PC-3 (cell line): ENCODE results near the gene NBAS. TPM values are rescaled to one million over a fixed set of nuclear protein-coding genes. Genes with fewer than 3 reads are reported as not detected.

Experiments used
- ATAC-seq: fragments of 200-7000 bp; cut with Tn5 transposase; 2 replicates; pipeline ENCODE4 v1.9.1; 2020; ENCODE audit warnings: mild to moderate bottlenecking, moderate library complexity
- BruUV-seq: library from RNA; stranded (reverse); fragments of 400-500 nt; replicated peaks from 2 replicates; lab custom pipeline; 2021; lab: Mats Ljungman, UMichigan
- CTCF ChIA-PET: fragments of 300-600 bp; sonication (Branson Sonifier 250); formaldehyde crosslinking; loops from one replicate; lab custom pipeline; 2022; ENCODE audit warnings: antibody characterized with exemption; lab: Charles Lee
- POLR2A ChIA-PET: fragments of 300-600 bp; sonication (Branson Sonifier 250); formaldehyde crosslinking; loops from one replicate; lab custom pipeline; 2022; ENCODE audit warnings: antibody characterized with exemption; ENCODE audit not compliant: unreplicated experiment; lab: Charles Lee
- DNase-seq: peaks from one replicate; pipeline ENCODE4 v3.0.0-alpha.2; 2015
- H2AFZ ChIP-seq: fragments of 300-600 bp; sonication (generic); 2 replicates; pipeline ENCODE4 v1.6.0; 2016; ENCODE audit warnings: antibody characterized with exemption, low read length
- H3F3A ChIP-seq: fragments of 300-600 bp; sonication (generic); one replicate; pipeline ENCODE4 v1.6.0; 2017; ENCODE audit warnings: antibody characterized with exemption, low read length, control low read depth, mild to moderate bottlenecking; ENCODE audit not compliant: unreplicated experiment
- H3K27ac ChIP-seq: fragments of 300-600 bp; sonication (generic); 2 replicates; pipeline ENCODE4 v1.5.1; 2016; ENCODE audit warnings: mild to moderate bottlenecking, low read length
- H3K27me3 ChIP-seq: fragments of 300-600 bp; sonication (generic); 2 replicates; pipeline ENCODE4 v1.6.1; 2016; ENCODE audit warnings: low read length, mixed read lengths
- H3K36me3 ChIP-seq: fragments of 300-600 bp; sonication (generic); 2 replicates; pipeline ENCODE4 v1.6.1; 2016; ENCODE audit warnings: low read depth, mixed run types, low read length, mixed read lengths
- H3K4me1 ChIP-seq: fragments of 300-600 bp; sonication (generic); 2 replicates; pipeline ENCODE4 v1.5.1; 2016; ENCODE audit warnings: low read length; ENCODE audit not compliant: insufficient read depth
- H3K4me2 ChIP-seq: fragments of 300-600 bp; sonication (generic); 2 replicates; pipeline ENCODE4 v1.6.0; 2016; ENCODE audit warnings: low read length
- H3K4me3 ChIP-seq: fragments of 300-600 bp; sonication (generic); 2 replicates; pipeline ENCODE4 v1.5.1; 2016; ENCODE audit warnings: mild to moderate bottlenecking, low read length, mixed read lengths
- H3K79me2 ChIP-seq: fragments of 300-600 bp; sonication (generic); 2 replicates; pipeline ENCODE4 v1.6.1; 2017; ENCODE audit warnings: low read length, mixed read lengths
- H3K9ac ChIP-seq: fragments of 300-600 bp; sonication (generic); 2 replicates; pipeline ENCODE4 v1.6.0; 2016; ENCODE audit warnings: mild to moderate bottlenecking, low read length
- H3K9me2 ChIP-seq: fragments of 300-600 bp; sonication (generic); replicated peaks from 2 replicates; pipeline ENCODE4 v1.6.1; 2016; ENCODE audit warnings: mixed run types, low read length, mixed read lengths
- H3K9me3 ChIP-seq: fragments of 300-600 bp; sonication (generic); 2 replicates; pipeline ENCODE4 v1.6.1; 2016; ENCODE audit warnings: low read length, mixed read lengths
- H4K20me1 ChIP-seq: fragments of 300-600 bp; sonication (generic); 2 replicates; pipeline ENCODE4 v1.6.1; 2016; ENCODE audit warnings: low read length, mixed read lengths
- CTCF ChIP-seq: fragments of 300-600 bp; sonication (generic); conservative IDR thresholded peaks from 2 replicates; pipeline ENCODE4 v1.5.1; 2017; ENCODE audit warnings: antibody characterized with exemption, low read depth, mild to moderate bottlenecking, low read length
- EZH2 ChIP-seq: fragments of 300-600 bp; sonication (generic); IDR thresholded peaks from one replicate; pipeline ENCODE4 v1.6.1; 2017; ENCODE audit warnings: antibody characterized with exemption, mild to moderate bottlenecking, low read length; ENCODE audit not compliant: unreplicated experiment
- EZH2phosphoT487 ChIP-seq: fragments of 300-600 bp; sonication (generic); IDR thresholded peaks from 2 replicates; pipeline ENCODE4 v1.6.1; 2018; ENCODE audit warnings: mild to moderate bottlenecking, antibody characterized with exemption, low read length, borderline replicate concordance
- intact Hi-C: fragments of 100-400 bp; cut with micrococcal nuclease; formaldehyde crosslinking; loops from 2 replicates; pipeline ENCODE4 v1.9.0; 2023
- total RNA-seq: library from RNA; depleted of rRNA; stranded (reverse); fragments of >200 nt; gene quantifications from 2 replicates; pipeline ENCODE4 v1.2.3, GENCODE V29; 2014

NBAS gene
- total RNA-seq, 1 experiment from 2014 or later, result 37.2 TPM

DNA sequence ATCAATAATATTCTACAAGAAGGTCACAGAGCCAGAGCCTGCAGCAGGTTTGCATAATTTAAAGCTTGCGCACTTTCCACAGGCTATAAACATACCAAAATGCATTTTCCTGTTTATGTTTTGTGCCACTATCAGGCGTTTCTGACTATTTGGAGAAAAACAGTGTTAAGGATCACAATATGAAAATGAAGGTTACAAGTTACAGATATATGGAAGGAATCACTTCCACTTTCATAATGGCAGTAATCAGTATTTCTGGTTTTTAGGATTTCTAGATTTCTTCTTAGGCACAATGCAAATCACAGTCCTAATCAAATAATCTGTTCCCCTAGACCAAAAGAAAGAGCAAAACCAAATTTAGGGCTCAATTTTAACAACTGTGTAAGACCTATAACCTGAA is 279.5 kb downstream of the NBAS start:
- no peaks in the 10 kb centered on the region for H3K79me2 ChIP-seq
- intact Hi-C loops, result no loop called here
- H3K9me2 ChIP-seq, result no peaks in the 10 kb centered on the region
- H3K4me3 ChIP-seq, result no peak overlapping the region
- POLR2A ChIA-PET, result no interaction called here
- no peak overlapping the region for H3K9ac ChIP-seq
- H3K27ac ChIP-seq, result no peak overlapping the region
- no peak for ATAC-seq
- TF ChIP-seq EZH2, result no peak
- no peak for TF ChIP-seq EZH2phosphoT487
- TF ChIP-seq CTCF, result no peak
- no peaks in the 10 kb centered on the region for H4K20me1 ChIP-seq
- no peaks in the 10 kb centered on the region for H3K27me3 ChIP-seq
- CTCF ChIA-PET, result no interaction called here
- no peaks in the 10 kb centered on the region for H3K36me3 ChIP-seq
- no peak for DNase-seq
- H3K9me3 ChIP-seq, result no peaks in the 10 kb centered on the region
- H3F3A ChIP-seq, result no peaks in the 10 kb centered on the region
- no TSS peak for BruUV-seq
- no peaks in the 10 kb centered on the region for H3K4me1 ChIP-seq
- H3K4me2 ChIP-seq, result no peak overlapping the region
- no peak overlapping the region for H2AFZ ChIP-seq

DNA sequence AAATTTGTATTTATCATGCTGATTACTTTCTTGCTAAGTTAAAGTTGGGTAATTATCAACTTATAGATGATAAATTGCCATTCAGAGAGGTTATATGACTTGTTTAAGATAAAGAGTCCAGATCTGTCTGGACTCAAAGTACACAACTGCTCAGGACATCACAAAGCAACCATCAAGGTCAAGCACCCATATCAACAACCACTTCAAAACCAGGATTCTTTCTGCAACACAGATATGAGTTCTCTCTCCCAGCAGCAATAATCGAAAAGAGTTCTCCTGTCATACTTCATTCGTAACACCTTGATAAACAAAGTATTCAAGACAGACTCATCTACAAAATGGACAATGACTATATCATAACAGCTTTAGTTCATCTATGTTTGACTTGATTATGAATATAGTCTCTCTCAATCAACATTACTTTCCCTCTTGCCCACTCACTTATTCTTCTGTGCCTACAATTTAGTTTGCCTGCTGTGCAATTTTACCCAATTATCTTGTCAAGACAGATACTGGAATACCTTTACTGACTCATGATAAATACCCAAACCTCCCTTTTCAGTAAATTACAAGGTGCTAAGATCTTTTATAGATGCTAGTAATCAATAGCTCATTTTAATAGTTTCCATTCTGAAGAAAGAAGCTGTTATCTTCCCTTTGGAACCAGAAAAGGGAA is 281.8 kb downstream of the NBAS start:
- TF ChIP-seq EZH2 (no peak), CTCF (no peak), EZH2phosphoT487 (no peak)
- no peaks in the 10 kb centered on the region for H3K4me1 ChIP-seq
- ChIA-PET CTCF (no interaction called here), POLR2A (no interaction called here)
- H3K4me3 ChIP-seq, result no peak overlapping the region
- H3F3A ChIP-seq, result no peaks in the 10 kb centered on the region
- no peak for DNase-seq
- intact Hi-C loops, result no loop called here
- no peaks in the 10 kb centered on the region for H3K9me2 ChIP-seq
- no peak overlapping the region for H3K4me2 ChIP-seq
- H2AFZ ChIP-seq, result no peak overlapping the region
- no peaks in the 10 kb centered on the region for H3K79me2 ChIP-seq
- no peak overlapping the region for H3K27ac ChIP-seq
- H4K20me1 ChIP-seq, result no peaks in the 10 kb centered on the region
- H3K9ac ChIP-seq, result no peak overlapping the region
- no peak for ATAC-seq
- no peaks in the 10 kb centered on the region for H3K27me3 ChIP-seq
- no TSS peak for BruUV-seq
- no peaks in the 10 kb centered on the region; the same call in 1 of the 2 replicates for H3K36me3 ChIP-seq
- no peaks in the 10 kb centered on the region for H3K9me3 ChIP-seq

- no peaks in the 10 kb centered on the region for H3K4me1 ChIP-seq
- no peak for TF ChIP-seq CTCF
- no peak for TF ChIP-seq EZH2
- TF ChIP-seq EZH2phosphoT487, result no peak
- CTCF ChIA-PET, result no interaction called here
- H3K9ac ChIP-seq, result no peak overlapping the region
- POLR2A ChIA-PET, result no interaction called here
- no peak overlapping the region for H3K4me2 ChIP-seq
- no peaks in the 10 kb centered on the region for H3K9me3 ChIP-seq
- intact Hi-C loops, result no loop called here
- BruUV-seq, result no TSS peak
- no peak overlapping the region for H3K4me3 ChIP-seq
- H2AFZ ChIP-seq, result no peak overlapping the region
- no peaks in the 10 kb centered on the region for H3K27me3 ChIP-seq
- no peaks in the 10 kb centered on the region for H3K9me2 ChIP-seq
- no peaks in the 10 kb centered on the region for H4K20me1 ChIP-seq
- DNase-seq (no peak), ATAC-seq (no peak)
- no peak overlapping the region for H3K27ac ChIP-seq
- H3F3A ChIP-seq, result no peaks in the 10 kb centered on the region
- H3K36me3 ChIP-seq, result no peaks in the 10 kb centered on the region; the same call in 1 of the 2 replicates
- H3K79me2 ChIP-seq, result no peaks in the 10 kb centered on the region
These were observed 282.8 kb downstream of the NBAS start for GRCh38 chr2:15278296-15278695.
